ENCODE results near the gene RET.

DNA sequence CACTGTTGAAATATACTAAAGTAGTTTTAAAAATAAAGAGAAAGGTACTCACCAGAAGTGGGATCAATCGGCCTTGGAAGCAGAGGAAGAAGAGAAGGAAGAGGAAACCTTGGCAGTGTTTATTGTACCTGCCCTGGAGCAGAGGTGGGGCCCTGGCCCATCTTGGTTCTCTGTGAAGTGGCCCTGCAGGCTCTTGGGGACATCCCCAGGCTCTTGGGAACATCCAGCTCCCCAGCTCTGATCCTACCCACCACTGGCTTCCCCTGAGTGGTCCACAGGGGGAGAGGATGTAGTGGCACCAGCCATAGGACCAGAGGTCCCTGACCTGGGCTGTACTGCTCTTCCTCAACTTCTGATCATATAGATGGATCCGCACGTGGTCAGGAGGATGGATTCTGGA lies 22.3 kb upstream of the RET start:
- TF ChIP-seq, protein P1, sequence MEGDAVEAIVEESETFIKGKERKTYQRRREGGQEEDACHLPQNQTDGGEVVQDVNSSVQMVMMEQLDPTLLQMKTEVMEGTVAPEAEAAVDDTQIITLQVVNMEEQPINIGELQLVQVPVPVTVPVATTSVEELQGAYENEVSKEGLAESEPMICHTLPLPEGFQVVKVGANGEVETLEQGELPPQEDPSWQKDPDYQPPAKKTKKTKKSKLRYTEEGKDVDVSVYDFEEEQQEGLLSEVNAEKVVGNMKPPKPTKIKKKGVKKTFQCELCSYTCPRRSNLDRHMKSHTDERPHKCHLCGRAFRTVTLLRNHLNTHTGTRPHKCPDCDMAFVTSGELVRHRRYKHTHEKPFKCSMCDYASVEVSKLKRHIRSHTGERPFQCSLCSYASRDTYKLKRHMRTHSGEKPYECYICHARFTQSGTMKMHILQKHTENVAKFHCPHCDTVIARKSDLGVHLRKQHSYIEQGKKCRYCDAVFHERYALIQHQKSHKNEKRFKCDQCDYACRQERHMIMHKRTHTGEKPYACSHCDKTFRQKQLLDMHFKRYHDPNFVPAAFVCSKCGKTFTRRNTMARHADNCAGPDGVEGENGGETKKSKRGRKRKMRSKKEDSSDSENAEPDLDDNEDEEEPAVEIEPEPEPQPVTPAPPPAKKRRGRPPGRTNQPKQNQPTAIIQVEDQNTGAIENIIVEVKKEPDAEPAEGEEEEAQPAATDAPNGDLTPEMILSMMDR (IDR thresholded peaks at IDR 0.05) = no peak
- TF ChIP-seq POLR2A (IDR thresholded peaks at IDR 0.05) = no peak

All from thyroid gland (tissue), 4 donors.